Subcutaneous abdominal adipose tissue (tissue), 5 donors: Measurements from ENCODE around the gene RNF152.
"Not testable (repeated sequence)": the region's sequence is repeated elsewhere in the genome, so short reads cannot be mapped to it uniquely, and the experiment has no call there.

Source experiments
- H3K27ac ChIP-seq: one replicate; pipeline ENCODE4 v1.7.0; 2013; ENCODE audit warnings: low read depth, mild to moderate bottlenecking, inconsistent platforms, low read length, moderate library complexity
- H3K27me3 ChIP-seq, 5 donors: one replicate each; pipeline ENCODE4 v1.7.0; 2013; ENCODE audit warnings: low read length in 5 of 5, inconsistent platforms in 1 of 5; ENCODE audit not compliant: control insufficient read depth in 5 of 5, insufficient read depth in 4 of 5
- H3K36me3 ChIP-seq, 5 donors: one replicate each; pipeline ENCODE4 v1.7.0; 2013; ENCODE audit warnings: low read length in 5 of 5; ENCODE audit not compliant: control insufficient read depth in 5 of 5, insufficient read depth in 5 of 5
- H3K4me1 ChIP-seq, 5 donors: one replicate each; pipeline ENCODE4 v1.7.0; 2013; ENCODE audit warnings: low read length in 5 of 5, mild to moderate bottlenecking in 3 of 5, moderate library complexity in 1 of 5; ENCODE audit not compliant: control insufficient read depth in 5 of 5, insufficient read depth in 5 of 5
- H3K4me3 ChIP-seq, 5 donors: one replicate each; pipeline ENCODE4 v1.7.0; 2013; ENCODE audit warnings: low read length in 5 of 5, low read depth in 1 of 5
- H3K9ac ChIP-seq, 5 donors: one replicate each; pipeline ENCODE4 v1.7.0; 2013; ENCODE audit warnings: low read length in 5 of 5, mild to moderate bottlenecking in 4 of 5, moderate library complexity in 3 of 5
- H3K9me3 ChIP-seq, 5 donors: one replicate each; pipeline ENCODE4 v1.7.0; 2013; ENCODE audit warnings: low read length in 5 of 5; ENCODE audit not compliant: control insufficient read depth in 5 of 5
- donor health status: healthy.
- donor health status: healthy.
- donor health status: healthy.
- donor health status: healthy.
- donor health status: healthy.

RNF152 gene

DNA sequence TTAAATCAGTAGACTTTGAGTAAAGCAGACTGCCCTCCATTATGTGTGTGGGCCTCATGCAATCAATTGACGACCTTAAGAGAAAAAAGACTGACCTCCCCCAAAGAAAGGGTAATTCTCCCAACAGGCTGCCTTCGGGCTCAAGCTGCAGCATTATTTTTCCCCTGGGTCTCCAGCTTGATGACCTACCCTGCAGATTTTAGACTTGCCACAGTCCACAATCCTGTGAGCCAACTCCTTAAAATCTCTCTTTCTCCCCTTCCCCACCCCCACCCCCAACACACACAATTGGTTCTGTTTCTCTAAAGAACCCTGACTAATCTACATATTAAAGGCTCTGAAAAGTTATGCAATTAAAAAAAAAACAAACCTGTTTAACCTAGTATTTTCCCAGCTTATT is 89.4 kb downstream of the RNF152 start:
- H3K9ac ChIP-seq = no peak overlapping the region
- no peaks in the 10 kb centered on the region for H3K27me3 ChIP-seq
- H3K36me3 ChIP-seq = no peaks in the 10 kb centered on the region
- H3K4me1 ChIP-seq = peaks cover 0 to 8% (median 0%) of the 10 kb centered on the region in 5 donors
- H3K9me3 ChIP-seq = no peaks in the 10 kb centered on the region
- H3K4me3 ChIP-seq = no peak overlapping the region
- H3K27ac ChIP-seq = no peak overlapping the region

DNA sequence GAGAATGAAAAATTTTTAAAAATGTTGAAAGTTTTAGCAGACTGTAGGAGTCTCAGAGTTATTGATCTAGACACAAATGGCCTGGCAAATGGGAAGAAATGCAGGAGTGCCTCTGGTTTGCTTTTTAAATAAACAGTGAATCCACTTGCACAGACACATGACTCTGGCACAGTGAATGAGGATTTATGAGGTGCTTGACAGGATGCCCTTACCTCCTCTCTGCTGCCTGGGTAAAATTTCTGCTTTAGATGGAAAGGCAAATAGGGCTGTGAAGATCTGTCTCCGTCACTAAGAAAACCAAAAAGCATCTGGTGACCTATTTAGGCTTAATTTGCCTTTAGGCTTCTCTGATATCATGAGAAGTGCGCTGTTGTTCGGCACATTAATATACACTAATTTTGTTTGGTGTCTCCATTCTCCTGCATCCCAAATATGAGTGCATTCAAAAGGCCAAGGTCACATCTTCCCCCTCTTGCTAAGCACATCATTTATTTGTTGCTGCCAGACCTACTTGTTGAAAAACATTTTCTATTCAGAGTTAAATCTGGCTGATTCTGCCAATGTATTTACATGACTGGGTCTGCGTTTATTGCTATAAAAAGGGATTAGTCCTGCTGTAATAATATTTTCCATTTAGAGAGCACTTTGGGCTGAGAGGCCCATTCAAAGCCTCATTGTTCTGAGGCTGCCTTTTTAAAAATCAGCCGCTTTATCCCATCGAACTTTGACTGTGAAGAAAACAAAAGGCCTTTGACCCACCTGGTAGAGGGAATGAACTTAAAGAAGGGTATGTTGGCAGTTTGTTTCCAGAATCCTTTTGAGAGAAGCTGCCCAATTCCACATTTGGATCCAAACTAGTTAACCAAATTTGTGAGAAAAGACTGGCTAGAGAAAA is 94.9 kb downstream of the RNF152 start:
- Histone ChIP-seq H3K27me3 (no peaks in the 10 kb centered on the region), H3K4me3 (no peak overlapping the region), H3K27ac (no peak overlapping the region), H3K9me3 (no peaks in the 10 kb centered on the region), H3K36me3 (no peaks in the 10 kb centered on the region), H3K9ac (no peak overlapping the region), H3K4me1 (peaks cover 0 to 4% (median 0%) of the 10 kb centered on the region in 5 donors)

DNA sequence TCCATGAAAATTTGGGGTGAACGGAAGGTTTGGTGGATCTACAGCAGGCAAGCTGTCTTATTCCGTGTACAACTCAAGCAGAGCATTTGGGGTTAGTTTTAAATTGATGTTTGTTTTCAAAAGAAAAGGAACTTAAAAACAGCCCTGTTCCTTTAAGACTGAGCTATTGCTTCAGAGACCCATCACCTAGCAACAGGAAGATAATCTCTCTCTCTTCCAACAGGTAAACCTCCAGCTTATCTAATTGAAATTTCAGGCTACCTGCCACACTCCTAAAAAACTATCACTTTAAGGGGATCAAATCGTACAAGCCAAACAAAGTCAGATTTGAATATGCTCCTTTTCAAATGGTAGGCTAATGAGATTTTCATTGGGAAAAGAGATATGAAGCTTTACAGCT is 101.8 kb downstream of the RNF152 start:
- H3K27ac ChIP-seq = no peak overlapping the region
- no peak overlapping the region for H3K4me3 ChIP-seq
- peaks cover 0 to 6% (median 0%) of the 10 kb centered on the region in 5 donors for H3K9me3 ChIP-seq
- no peaks in the 10 kb centered on the region for H3K27me3 ChIP-seq
- H3K36me3 ChIP-seq = no peaks in the 10 kb centered on the region
- H3K4me1 ChIP-seq = peaks cover 0 to 8% (median 6%) of the 10 kb centered on the region in 5 donors
- no peak overlapping the region for H3K9ac ChIP-seq

DNA sequence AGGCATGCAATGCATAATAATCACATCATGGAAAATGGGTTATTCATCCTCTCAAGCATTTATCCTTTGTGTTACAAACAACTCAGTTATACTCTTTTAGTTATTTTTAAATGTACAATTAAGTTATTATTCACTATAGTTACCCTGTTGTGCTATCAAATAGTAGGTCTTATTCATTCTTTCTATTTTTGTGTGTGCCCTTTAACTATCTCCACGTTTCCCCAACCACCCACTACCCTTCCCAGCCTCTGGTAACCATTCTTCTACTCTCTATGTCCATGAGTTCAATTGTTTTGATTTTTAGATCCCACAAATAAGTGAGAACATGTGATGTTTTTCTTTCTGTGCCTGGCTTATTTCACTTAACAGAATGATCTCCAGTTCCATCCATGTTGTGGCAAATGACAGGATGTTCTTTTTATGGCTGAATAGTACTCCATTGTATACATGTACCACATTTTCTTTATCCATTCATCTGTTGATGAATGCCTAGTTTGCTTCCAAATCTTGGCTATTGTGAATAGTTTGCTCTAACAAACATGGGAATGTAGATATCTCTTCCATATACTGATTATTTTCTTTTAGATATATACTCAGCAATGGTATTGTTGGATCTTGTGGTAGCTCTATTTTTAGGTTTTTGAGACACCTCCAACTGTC is 105.7 kb downstream of the RNF152 start:
- not testable (repeated sequence) for H3K4me1 ChIP-seq, H3K36me3 ChIP-seq, H3K9me3 ChIP-seq, H3K27me3 ChIP-seq, H3K27ac ChIP-seq, H3K9ac ChIP-seq, H3K4me3 ChIP-seq

DNA sequence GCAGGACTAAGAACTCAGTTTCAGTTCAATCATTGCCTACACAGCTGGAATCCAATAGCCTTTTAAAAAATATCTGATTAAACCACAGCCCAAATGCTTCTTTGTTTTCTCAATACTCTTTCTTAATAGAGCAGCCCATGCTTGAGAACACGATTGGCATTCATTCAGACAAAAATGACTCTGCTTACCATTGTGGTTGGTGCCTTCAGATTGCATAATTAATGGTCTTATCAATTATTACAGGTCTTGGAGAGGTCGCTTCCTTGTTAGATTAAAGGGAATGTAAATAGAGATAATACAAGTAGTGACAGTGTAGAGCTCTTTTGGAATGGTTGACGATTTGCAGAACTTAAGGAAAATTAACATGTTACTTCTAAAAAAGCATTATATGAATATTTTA is 107.2 kb downstream of the RNF152 start:
- Histone ChIP-seq H3K4me1 (no peaks in the 10 kb centered on the region), H3K9ac (no peak overlapping the region), H3K27ac (no peak overlapping the region), H3K27me3 (no peaks in the 10 kb centered on the region), H3K36me3 (no peaks in the 10 kb centered on the region), H3K4me3 (no peak overlapping the region), H3K9me3 (peaks cover 0 to 6% (median 0%) of the 10 kb centered on the region in 5 donors)

DNA sequence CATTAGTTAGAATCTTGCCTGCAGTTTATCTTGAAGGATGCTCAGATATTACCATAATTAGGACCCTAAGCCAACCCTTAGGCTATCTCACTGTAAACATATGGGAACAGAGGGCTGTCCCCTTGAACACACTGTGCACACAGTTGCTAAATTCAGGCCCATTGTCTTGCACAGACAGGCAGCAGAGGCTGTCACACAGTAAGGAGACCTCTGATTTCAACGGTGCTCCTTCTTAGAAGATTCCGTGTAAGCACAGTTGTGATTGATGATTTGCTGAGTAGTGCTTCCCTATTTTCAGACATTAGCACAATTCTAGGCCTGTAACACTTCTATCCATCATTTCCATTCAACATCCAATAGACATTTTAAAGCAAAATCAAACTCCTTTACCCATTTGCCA is 108.0 kb downstream of the RNF152 start:
- Histone ChIP-seq H3K4me3 (no peak overlapping the region), H3K4me1 (no peaks in the 10 kb centered on the region), H3K9ac (no peak overlapping the region), H3K36me3 (no peaks in the 10 kb centered on the region), H3K27ac (no peak overlapping the region), H3K9me3 (peaks cover 0 to 6% (median 0%) of the 10 kb centered on the region in 5 donors), H3K27me3 (no peaks in the 10 kb centered on the region)

DNA sequence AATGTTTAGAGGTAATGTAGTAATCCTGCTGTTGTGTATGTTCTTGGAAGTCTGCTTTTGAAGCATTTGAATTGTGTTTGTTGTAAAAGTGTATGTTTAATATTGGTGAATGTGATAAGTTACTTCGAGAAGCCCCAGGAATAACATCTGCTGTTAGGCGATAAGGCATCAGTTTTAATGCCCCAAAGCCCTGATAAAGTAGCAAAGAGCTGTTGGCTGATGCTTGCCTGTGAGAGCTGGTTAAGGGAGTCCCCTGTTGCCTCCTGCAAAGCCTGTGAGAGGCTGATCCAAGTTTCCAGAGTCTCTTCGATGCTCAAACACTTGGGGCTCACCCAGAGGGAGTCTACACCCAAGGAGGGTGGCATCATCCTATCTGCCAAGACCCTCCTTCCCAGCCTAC is 110.3 kb downstream of the RNF152 start:
- Histone ChIP-seq H3K9ac (no peak overlapping the region), H3K27ac (no peak overlapping the region), H3K27me3 (no peaks in the 10 kb centered on the region), H3K36me3 (no peaks in the 10 kb centered on the region), H3K9me3 (peaks cover 0 to 3% (median 1%) of the 10 kb centered on the region in 5 donors), H3K4me1 (no peaks in the 10 kb centered on the region), H3K4me3 (no peak overlapping the region)

DNA sequence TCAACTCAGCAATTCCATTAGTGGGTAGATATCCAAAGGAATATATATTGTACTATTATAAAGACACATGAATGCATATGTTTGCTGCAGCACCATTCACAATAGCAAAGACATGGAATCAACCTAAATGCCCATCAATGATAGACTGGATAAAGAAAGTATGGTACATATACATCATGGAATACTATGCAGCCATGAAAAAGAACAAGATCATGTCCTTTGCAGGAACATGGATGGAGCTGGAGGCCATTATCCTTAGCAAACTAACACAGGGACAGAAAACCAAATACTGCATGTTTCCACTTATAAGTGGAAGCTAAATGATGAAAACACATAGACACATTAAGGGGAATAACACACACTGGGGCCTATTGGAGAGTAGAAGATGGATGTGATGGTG is 116.6 kb downstream of the RNF152 start:
- H3K27ac ChIP-seq, H3K4me1 ChIP-seq, H3K36me3 ChIP-seq, H3K4me3 ChIP-seq, H3K9ac ChIP-seq, H3K27me3 ChIP-seq: not testable (repeated sequence)
- peaks cover 0 to 11% (median 0%) of the 10 kb centered on the region in 5 donors for H3K9me3 ChIP-seq

DNA sequence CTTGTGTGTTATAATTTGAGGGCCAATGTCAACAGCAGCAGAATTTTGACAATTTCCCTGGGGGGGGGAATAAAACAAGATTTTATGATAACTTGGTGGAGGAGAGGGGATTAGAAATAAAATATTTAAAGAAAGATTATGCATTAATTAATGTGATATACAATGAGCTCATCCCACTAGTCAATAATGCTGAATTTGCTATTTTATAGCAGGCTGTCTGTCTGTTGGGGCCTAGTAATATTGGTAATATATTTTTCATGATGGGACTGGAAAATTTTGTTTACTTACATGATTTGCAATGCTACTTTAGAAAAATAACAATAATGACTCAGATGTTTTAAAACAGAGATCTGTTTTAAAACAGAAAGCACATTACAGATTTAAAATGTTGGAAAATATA is 118.0 kb downstream of the RNF152 start:
- Histone ChIP-seq H3K27ac (no peak overlapping the region), H3K9ac (no peak overlapping the region)

DNA sequence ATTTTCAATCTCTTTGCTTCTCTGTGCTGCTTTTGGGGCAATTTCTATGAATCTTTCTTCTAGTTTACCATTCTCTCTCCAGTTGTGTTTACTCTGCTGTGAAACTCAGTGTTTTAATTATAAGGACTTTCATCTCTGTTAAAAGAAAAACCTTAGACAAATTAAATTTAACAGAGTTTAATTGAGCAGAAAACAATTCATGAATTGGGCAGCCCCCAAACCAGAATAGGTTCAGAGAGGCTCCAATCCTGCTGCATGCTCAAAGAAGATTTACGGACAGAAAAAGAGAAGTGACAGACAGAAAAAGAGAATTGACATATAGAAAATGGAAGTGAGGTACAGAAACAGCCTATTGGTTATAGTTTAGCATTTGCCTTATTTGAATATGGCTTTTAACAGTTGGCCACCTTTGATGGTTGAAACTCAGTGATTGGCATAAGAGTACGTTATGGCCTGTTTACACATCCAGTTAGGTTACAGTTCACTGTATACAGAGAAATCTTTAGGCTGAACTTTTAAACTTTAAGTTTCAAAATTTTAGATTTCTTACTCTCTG is 120.4 kb downstream of the RNF152 start:
- H3K9ac ChIP-seq = no peak overlapping the region
- no peaks in the 10 kb centered on the region for H3K27me3 ChIP-seq
- H3K4me3 ChIP-seq = no peak overlapping the region
- H3K36me3 ChIP-seq = no peaks in the 10 kb centered on the region
- no peak overlapping the region for H3K27ac ChIP-seq
- peaks cover 0 to 8% (median 0%) of the 10 kb centered on the region in 5 donors for H3K9me3 ChIP-seq
- no peaks in the 10 kb centered on the region for H3K4me1 ChIP-seq

More for the DNA sequence above, 118.0 kb downstream of the RNF152 start:
- H3K4me3 ChIP-seq = no peak overlapping the region
- no peaks in the 10 kb centered on the region for H3K4me1 ChIP-seq
- no peaks in the 10 kb centered on the region for H3K36me3 ChIP-seq
- peaks cover 0 to 11% (median 0%) of the 10 kb centered on the region in 5 donors for H3K9me3 ChIP-seq
- H3K27me3 ChIP-seq = no peaks in the 10 kb centered on the region
